ENCODE data around the gene EDRF1.

EDRF1 gene

DNA sequence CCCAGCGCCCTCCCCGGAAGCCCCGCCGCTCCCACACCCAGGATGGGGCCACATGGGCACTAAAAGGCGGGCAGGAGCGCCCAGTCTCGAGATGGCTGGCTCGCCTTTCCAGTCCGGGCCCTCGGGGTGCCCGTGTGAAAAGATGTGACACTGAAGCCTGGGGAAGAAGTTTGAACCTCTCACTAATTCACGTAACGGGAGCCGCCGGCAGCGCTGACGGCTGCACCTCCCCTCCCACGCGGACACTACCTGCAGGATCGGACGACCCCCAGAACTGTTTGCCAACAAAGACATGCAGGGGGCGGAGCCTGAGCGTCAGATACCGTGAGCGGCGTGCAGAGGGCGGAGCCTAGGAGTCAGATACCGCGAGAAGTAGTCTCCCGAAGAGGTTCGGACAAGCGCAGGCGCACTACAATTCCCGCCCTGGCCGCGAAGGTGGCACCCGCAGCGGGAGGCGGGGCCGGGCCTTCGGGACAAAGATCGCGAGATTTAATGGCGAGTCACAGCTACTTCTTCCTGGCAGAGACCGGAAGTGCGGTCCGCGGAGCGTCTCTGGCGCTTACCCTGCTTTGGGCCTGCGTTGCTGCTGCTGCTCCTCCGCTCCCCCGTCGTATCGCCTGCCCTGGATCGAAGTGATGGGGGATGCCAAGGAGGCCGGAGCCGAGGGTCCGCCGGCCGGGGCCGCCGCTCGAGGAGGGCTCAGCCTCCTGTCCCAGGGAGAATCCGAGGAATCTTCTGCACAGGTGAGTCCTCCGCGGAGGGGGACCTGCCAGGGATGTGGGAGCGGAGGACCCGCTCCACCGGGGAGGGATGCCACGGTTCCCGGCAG is at the start of gene EDRF1:
Gene EDRF1 (plus strand): TSS at position 537 of the 829 bp plus-strand sequence. CDS start 99 bp downstream, at position 636.
- peak within 1 kb of the TSS; percentile 98 for H3K4me3 ChIP-seq (ENCODE audit: low read depth, low read length)
- TF ChIP-seq, protein P1, sequence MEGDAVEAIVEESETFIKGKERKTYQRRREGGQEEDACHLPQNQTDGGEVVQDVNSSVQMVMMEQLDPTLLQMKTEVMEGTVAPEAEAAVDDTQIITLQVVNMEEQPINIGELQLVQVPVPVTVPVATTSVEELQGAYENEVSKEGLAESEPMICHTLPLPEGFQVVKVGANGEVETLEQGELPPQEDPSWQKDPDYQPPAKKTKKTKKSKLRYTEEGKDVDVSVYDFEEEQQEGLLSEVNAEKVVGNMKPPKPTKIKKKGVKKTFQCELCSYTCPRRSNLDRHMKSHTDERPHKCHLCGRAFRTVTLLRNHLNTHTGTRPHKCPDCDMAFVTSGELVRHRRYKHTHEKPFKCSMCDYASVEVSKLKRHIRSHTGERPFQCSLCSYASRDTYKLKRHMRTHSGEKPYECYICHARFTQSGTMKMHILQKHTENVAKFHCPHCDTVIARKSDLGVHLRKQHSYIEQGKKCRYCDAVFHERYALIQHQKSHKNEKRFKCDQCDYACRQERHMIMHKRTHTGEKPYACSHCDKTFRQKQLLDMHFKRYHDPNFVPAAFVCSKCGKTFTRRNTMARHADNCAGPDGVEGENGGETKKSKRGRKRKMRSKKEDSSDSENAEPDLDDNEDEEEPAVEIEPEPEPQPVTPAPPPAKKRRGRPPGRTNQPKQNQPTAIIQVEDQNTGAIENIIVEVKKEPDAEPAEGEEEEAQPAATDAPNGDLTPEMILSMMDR (IDR thresholded peaks at IDR 0.05; ENCODE audit: low read depth, low read length) = no peak
- DNase-seq (ENCODE audit: low read depth, low spot score) = peak; percentile 99
- in situ Hi-C loops (cut with HindIII; ENCODE audit: low sequenced_read_pairs) = no loop called here

DNA sequence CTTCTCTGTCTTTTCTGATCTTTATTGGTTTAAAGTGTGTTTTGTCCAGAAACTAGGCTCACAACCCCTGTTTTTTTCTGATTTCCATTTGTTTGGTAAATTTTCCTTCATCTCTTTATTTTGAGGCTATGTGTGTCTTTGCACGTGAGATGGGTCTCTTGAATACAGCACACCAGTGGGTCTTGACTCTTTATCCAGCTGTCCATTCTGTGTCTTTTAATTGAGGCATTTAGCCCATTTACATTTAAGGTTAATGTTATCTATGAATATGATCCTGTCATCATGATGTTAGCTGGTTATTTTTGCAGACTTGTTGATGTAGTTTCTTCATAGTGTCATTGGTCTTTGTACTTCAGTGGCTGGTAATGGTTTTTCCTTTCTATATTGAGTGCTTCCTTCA is 46.6 kb upstream of the EDRF1 start:
- in situ Hi-C loops (cut with HindIII; ENCODE audit: low sequenced_read_pairs) = no loop called here

DNA sequence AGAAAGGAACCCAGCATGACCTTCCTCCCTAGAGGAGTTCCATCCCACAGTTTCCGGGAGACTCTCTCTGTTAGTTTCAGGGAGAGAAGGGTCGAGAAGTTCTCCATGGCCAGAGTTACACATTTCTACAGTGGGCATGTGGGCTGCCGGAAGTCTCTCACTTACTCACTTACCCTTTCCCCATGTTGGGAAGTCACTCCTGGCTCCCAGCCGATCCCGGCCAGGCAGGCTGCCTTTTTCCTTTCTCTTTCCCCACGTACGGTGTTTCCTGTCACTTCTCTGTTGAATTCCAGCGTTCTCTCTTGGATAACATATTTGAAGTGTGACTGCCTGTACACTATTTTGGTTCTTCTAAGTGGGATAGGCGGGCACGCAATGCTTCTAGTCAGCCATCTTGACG is 40.1 kb upstream of the EDRF1 start:
- in situ Hi-C loops (cut with HindIII; ENCODE audit: low sequenced_read_pairs) = no loop called here
- no peak for DNase-seq (ENCODE audit: low read depth, low spot score)
- no peak overlapping the region for H3K4me3 ChIP-seq (ENCODE audit: low read depth, low read length)
- TF ChIP-seq, protein P1 (IDR thresholded peaks at IDR 0.05; ENCODE audit: low read depth, low read length) = no peak

More for the DNA sequence above, 46.6 kb upstream of the EDRF1 start:
- no peak for DNase-seq (ENCODE audit: low read depth, low spot score)
- TF ChIP-seq, protein P1 (IDR thresholded peaks at IDR 0.05; ENCODE audit: low read depth, low read length) = no peak
- H3K4me3 ChIP-seq (ENCODE audit: low read depth, low read length) = no peak overlapping the region

GRCh38 chr10:125683063-125683462 is 36.4 kb upstream of the EDRF1 start, which contains the start of gene TEX36:
Gene TEX36, minus strand, starts transcription at chr10:125683163. Its CDS starts 174 bp downstream, at chr10:125682989.
- TF ChIP-seq, protein P1 (IDR thresholded peaks at IDR 0.05; ENCODE audit: low read depth, low read length) = no peak
- H3K4me3 ChIP-seq (ENCODE audit: low read depth, low read length) = no peak within 1 kb of the TSS
- in situ Hi-C loops (cut with HindIII; ENCODE audit: low sequenced_read_pairs) = no loop called here
- no peak for DNase-seq (ENCODE audit: low read depth, low spot score)

- in situ Hi-C loops (cut with HindIII; ENCODE audit: low sequenced_read_pairs) = no loop called here
These were observed 35.7 kb upstream of the EDRF1 start for GRCh38 chr10:125683821-125684220.

GRCh38 chr10:125684581-125684980 is 34.9 kb upstream of the EDRF1 start:
- no peak for DNase-seq (ENCODE audit: low read depth, low spot score)
- TF ChIP-seq, protein P1 (IDR thresholded peaks at IDR 0.05; ENCODE audit: low read depth, low read length) = no peak
- no peak overlapping the region for H3K4me3 ChIP-seq (ENCODE audit: low read depth, low read length)
- in situ Hi-C loops (cut with HindIII; ENCODE audit: low sequenced_read_pairs) = no loop called here

More at GRCh38 chr10:125683821-125684220, 35.7 kb upstream of the EDRF1 start:
- TF ChIP-seq, protein P1 (IDR thresholded peaks at IDR 0.05; ENCODE audit: low read depth, low read length) = no peak
- H3K4me3 ChIP-seq (ENCODE audit: low read depth, low read length) = no peak overlapping the region
- DNase-seq (ENCODE audit: low read depth, low spot score) = no peak

All from astrocyte of the spinal cord (primary cell).